Loucy (cell line): ENCODE measurements around the gene MGAT5.

Experiments
- H2AFZ ChIP-seq: fragments of 200-600 bp; sonication (generic); 2 replicates; pipeline ENCODE4 v1.6.0; 2016; ENCODE audit warnings: antibody characterized with exemption, mild to moderate bottlenecking, low read length, moderate library complexity
- H3F3A ChIP-seq: fragments of 200-600 bp; 2 replicates; pipeline ENCODE4 v1.6.0; 2016; ENCODE audit warnings: antibody characterized with exemption, low read depth, mild to moderate bottlenecking
- H3K27me3 ChIP-seq: fragments of 200-600 bp; sonication (generic); 2 replicates; pipeline ENCODE4 v1.6.1; 2014; ENCODE audit warnings: low read length, mild to moderate bottlenecking; ENCODE audit not compliant: insufficient read depth, poor library complexity, severe bottlenecking
- H3K36me3 ChIP-seq: fragments of 200-600 bp; sonication (generic); 2 replicates; pipeline ENCODE4 v1.6.1; 2016; ENCODE audit warnings: low read length; ENCODE audit not compliant: insufficient read depth
- H3K4me1 ChIP-seq: fragments of 200-600 bp; sonication (generic); 2 replicates; pipeline ENCODE4 v1.5.1; 2014; ENCODE audit warnings: low read length, mild to moderate bottlenecking; ENCODE audit not compliant: insufficient read depth, poor library complexity, severe bottlenecking
- H3K4me2 ChIP-seq: fragments of 200-600 bp; sonication (generic); 2 replicates; pipeline ENCODE4 v1.6.0; 2014; ENCODE audit warnings: antibody characterized with exemption, low read length, low read depth, mild to moderate bottlenecking; ENCODE audit not compliant: poor library complexity, severe bottlenecking
- H3K4me3 ChIP-seq: fragments of 200-600 bp; sonication (generic); 2 replicates; pipeline ENCODE4 v1.5.1; 2014; ENCODE audit warnings: low read length, mild to moderate bottlenecking, mixed read lengths; ENCODE audit not compliant: poor library complexity, severe bottlenecking
- H3K79me2 ChIP-seq: fragments of 200-600 bp; sonication (generic); 2 replicates; pipeline ENCODE4 v1.6.1; 2014; ENCODE audit warnings: low read length; ENCODE audit not compliant: insufficient read depth
- H3K9ac ChIP-seq: fragments of 200-600 bp; sonication (generic); 2 replicates; pipeline ENCODE4 v1.6.0; 2014; ENCODE audit warnings: mild to moderate bottlenecking, low read depth, low read length, moderate library complexity; ENCODE audit not compliant: poor library complexity, severe bottlenecking
- H3K9me2 ChIP-seq: fragments of 200-600 bp; sonication (generic); replicated peaks from 2 replicates; pipeline ENCODE4 v1.6.1; 2016; ENCODE audit warnings: low read depth, low read length, mixed read lengths
- H3K9me3 ChIP-seq: fragments of 200-600 bp; sonication (generic); 2 replicates; pipeline ENCODE4 v1.6.1; 2014; ENCODE audit warnings: mild to moderate bottlenecking, antibody characterized with exemption, low read length, low read depth; ENCODE audit not compliant: insufficient read depth
- H4K20me1 ChIP-seq: fragments of 200-600 bp; sonication (generic); 2 replicates; pipeline ENCODE4 v1.6.0; 2014; ENCODE audit warnings: antibody characterized with exemption, low read length, mild to moderate bottlenecking; ENCODE audit not compliant: insufficient read depth, poor library complexity, severe bottlenecking
- EZH2phosphoT487 ChIP-seq: fragments of 200-600 bp; IDR thresholded peaks from 2 replicates; pipeline ENCODE4 v1.6.1; 2018; ENCODE audit warnings: antibody characterized with exemption, mild to moderate bottlenecking, moderate library complexity, borderline replicate concordance
- TF ChIP-seq, protein P1 (sequence below): fragments of 200-600 bp; sonication (generic); conservative IDR thresholded peaks from 2 replicates; pipeline ENCODE4 v1.5.1; 2014; ENCODE audit warnings: mild to moderate bottlenecking, antibody characterized with exemption, low read length

Gene MGAT5

DNA sequence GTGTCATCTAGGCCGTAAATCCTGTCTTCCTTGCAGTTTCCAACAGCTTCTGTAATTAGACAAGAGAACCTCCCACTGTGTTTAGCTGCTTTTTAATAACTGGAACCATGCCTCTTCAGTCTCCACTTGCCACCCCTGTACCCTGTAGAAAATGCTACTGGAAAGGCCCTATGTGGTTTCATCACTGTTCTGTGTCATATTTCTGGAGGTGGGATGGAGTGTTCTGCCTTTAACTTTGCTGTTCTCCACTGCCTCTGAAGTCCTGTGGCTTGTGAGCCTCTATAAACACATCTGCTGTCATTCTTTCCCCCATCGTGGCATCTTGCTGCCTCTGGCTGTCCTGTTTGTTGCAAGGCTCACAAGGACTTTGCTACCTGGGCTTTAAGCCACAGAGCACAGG lies 17.9 kb downstream of the MGAT5 start:
- H3K4me1 ChIP-seq: peaks cover 77% of the 10 kb centered on the region
- no peak overlapping the region for H2AFZ ChIP-seq
- no peaks in the 10 kb centered on the region for H3K9me2 ChIP-seq
- peaks cover 12% of the 10 kb centered on the region; the same call in 1 of the 2 replicates for H3K36me3 ChIP-seq
- peaks cover 42% of the 10 kb centered on the region for H3K79me2 ChIP-seq
- no peaks in the 10 kb centered on the region for H3K9me3 ChIP-seq
- no peaks in the 10 kb centered on the region for H3F3A ChIP-seq
- H3K4me3 ChIP-seq: no peak overlapping the region
- H3K9ac ChIP-seq: no peak overlapping the region
- H4K20me1 ChIP-seq: peaks cover 3% of the 10 kb centered on the region
- no peaks in the 10 kb centered on the region for H3K27me3 ChIP-seq
- no peak overlapping the region for H3K4me2 ChIP-seq
- no peak for TF ChIP-seq EZH2phosphoT487
- TF ChIP-seq, protein P1, sequence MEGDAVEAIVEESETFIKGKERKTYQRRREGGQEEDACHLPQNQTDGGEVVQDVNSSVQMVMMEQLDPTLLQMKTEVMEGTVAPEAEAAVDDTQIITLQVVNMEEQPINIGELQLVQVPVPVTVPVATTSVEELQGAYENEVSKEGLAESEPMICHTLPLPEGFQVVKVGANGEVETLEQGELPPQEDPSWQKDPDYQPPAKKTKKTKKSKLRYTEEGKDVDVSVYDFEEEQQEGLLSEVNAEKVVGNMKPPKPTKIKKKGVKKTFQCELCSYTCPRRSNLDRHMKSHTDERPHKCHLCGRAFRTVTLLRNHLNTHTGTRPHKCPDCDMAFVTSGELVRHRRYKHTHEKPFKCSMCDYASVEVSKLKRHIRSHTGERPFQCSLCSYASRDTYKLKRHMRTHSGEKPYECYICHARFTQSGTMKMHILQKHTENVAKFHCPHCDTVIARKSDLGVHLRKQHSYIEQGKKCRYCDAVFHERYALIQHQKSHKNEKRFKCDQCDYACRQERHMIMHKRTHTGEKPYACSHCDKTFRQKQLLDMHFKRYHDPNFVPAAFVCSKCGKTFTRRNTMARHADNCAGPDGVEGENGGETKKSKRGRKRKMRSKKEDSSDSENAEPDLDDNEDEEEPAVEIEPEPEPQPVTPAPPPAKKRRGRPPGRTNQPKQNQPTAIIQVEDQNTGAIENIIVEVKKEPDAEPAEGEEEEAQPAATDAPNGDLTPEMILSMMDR: no peak

DNA sequence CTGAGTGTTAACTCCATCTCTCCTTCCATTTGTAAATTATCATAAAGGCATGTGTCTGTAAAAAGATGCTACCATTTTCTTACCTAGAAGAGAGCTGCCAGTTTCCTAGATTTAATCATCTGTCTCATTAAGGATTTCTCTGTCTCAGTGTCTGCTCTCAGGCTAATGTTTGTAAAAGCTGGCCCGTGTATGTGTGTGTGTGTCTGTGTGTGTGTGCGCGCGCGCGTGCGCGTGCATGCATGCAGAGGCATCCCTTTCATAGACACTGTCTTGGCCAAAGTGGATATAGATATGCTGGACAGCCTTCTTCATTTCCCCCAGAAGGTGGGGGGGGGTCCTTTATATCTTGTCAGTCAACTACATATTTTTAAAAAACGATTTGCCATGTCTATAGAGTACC lies 18.9 kb downstream of the MGAT5 start:
- Histone ChIP-seq H3K27me3 (no peaks in the 10 kb centered on the region), H3K9ac (no peak overlapping the region), H3K36me3 (peaks cover 12% of the 10 kb centered on the region; the same call in 1 of the 2 replicates), H4K20me1 (peaks cover 3% of the 10 kb centered on the region), H3K9me3 (no peaks in the 10 kb centered on the region), H2AFZ (no peak overlapping the region), H3K4me2 (no peak overlapping the region), H3F3A (no peaks in the 10 kb centered on the region), H3K9me2 (no peaks in the 10 kb centered on the region), H3K79me2 (peaks cover 42% of the 10 kb centered on the region), H3K4me1 (peaks cover 80% of the 10 kb centered on the region), H3K4me3 (no peak overlapping the region)
- TF ChIP-seq EZH2phosphoT487: no peak
- TF ChIP-seq, protein P1: no peak

DNA sequence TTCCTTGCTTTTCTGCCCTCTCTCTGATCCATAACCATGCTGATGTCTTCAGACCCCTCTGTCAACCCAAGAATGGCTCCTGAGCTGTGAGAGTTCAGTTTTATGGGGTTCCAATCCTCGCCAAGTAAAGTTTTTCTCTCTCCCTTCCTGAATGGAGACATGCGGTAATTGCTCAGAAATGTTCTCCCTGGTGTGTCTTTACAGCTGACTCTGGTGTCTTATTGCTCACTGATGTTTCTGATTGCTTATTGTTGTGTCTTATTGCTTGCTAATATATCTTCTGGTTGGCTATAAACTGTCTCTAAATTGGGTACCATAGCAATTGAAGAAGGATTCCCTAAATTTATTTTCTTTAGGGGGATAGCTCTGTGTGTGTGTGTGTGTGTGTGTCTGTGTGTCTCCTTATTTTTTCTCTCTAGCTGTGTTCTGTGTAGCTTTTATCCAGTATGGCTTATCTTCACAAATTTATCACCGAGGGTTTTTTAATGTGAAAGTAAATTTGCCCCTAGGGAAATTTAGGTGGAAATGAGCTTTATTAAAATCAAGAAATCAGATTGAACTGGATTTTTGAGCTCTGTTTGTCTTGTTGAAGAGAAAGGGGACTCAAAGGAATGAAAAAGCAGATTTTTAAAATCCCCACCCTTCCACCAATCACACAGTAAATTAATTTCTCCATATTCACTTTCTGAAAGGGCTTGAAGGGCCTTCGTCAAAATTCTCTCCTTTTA lies 19.5 kb downstream of the MGAT5 start:
- Histone ChIP-seq H3K9me2 (no peaks in the 10 kb centered on the region), H3K9me3 (no peaks in the 10 kb centered on the region), H3K27me3 (no peaks in the 10 kb centered on the region), H3K79me2 (peaks cover 47% of the 10 kb centered on the region), H4K20me1 (peaks cover 3% of the 10 kb centered on the region), H3F3A (no peaks in the 10 kb centered on the region), H3K36me3 (peaks cover 12% of the 10 kb centered on the region; the same call in 1 of the 2 replicates), H2AFZ (no peak overlapping the region), H3K4me1 (peaks cover 77% of the 10 kb centered on the region), H3K4me3 (no peak overlapping the region), H3K4me2 (no peak overlapping the region), H3K9ac (no peak overlapping the region)
- TF ChIP-seq EZH2phosphoT487: no peak
- TF ChIP-seq, protein P1: no peak
